Measurements from ENCODE around the gene SMIM41.

SMIM41 gene

GRCh38 chr12:52148464-52149181, 69.1 kb downstream of the SMIM41 start:
- H4K20me1 ChIP-seq (ENCODE audit: insufficient read depth, low read length), result no peaks in the 10 kb centered on the region
- no peaks in the 10 kb centered on the region for H3K79me2 ChIP-seq (ENCODE audit: low read length)
- no peak overlapping the region for H2AFZ ChIP-seq (ENCODE audit: low read length)
- no peaks in the 10 kb centered on the region for H3K9me3 ChIP-seq (replicated peaks; ENCODE audit: insufficient read depth, low read length)
- no peaks in the 10 kb centered on the region for H3K36me3 ChIP-seq (replicated peaks; ENCODE audit: insufficient read depth, low read length)
- no peaks in the 10 kb centered on the region for H3K9me2 ChIP-seq (replicated peaks; ENCODE audit: insufficient read depth, low read length)
- no peak overlapping the region for H3K4me2 ChIP-seq (ENCODE audit: low read depth, low read length)
- TF ChIP-seq CTCF (IDR thresholded peaks at IDR 0.05; ENCODE audit: low read length), result no peak
- no peak for TF ChIP-seq EZH2 (optimal IDR thresholded peaks at IDR 0.05; ENCODE audit: low read depth, low read length)
- no peak for TF ChIP-seq EZH2phosphoT487 (IDR thresholded peaks at IDR 0.05; ENCODE audit: low read length)
- no peak overlapping the region for H3K4me3 ChIP-seq (ENCODE audit: low read length)
- no peaks in the 10 kb centered on the region; the same call in 1 of the 2 replicates for H3K27me3 ChIP-seq (replicated peaks; ENCODE audit: insufficient read depth, low read length)
- no peak overlapping the region for H3K27ac ChIP-seq (ENCODE audit: low read length)
- H3F3A ChIP-seq (ENCODE audit: insufficient read depth, low read length), result no peaks in the 10 kb centered on the region
- H3K9ac ChIP-seq (ENCODE audit: low read length), result no peak overlapping the region
- H3K4me1 ChIP-seq (ENCODE audit: low read length), result no peaks in the 10 kb centered on the region
- no peak for DNase-seq

GRCh38 chr12:52149182-52149641, 69.7 kb downstream of the SMIM41 start:
- Histone ChIP-seq H3K27ac (ENCODE audit: low read length) (no peak overlapping the region), H3K4me3 (ENCODE audit: low read length) (no peak overlapping the region), H3K4me1 (ENCODE audit: low read length) (no peaks in the 10 kb centered on the region), H3K4me2 (ENCODE audit: low read depth, low read length) (no peak overlapping the region), H3K9me3 (replicated peaks; ENCODE audit: insufficient read depth, low read length) (no peaks in the 10 kb centered on the region), H4K20me1 (ENCODE audit: insufficient read depth, low read length) (no peaks in the 10 kb centered on the region), H3K27me3 (replicated peaks; ENCODE audit: insufficient read depth, low read length) (no peaks in the 10 kb centered on the region; the same call in 1 of the 2 replicates), H3K36me3 (replicated peaks; ENCODE audit: insufficient read depth, low read length) (no peaks in the 10 kb centered on the region), H3F3A (ENCODE audit: insufficient read depth, low read length) (no peaks in the 10 kb centered on the region), H3K9me2 (replicated peaks; ENCODE audit: insufficient read depth, low read length) (no peaks in the 10 kb centered on the region), H3K79me2 (ENCODE audit: low read length) (no peaks in the 10 kb centered on the region), H2AFZ (ENCODE audit: low read length) (no peak overlapping the region), H3K9ac (ENCODE audit: low read length) (no peak overlapping the region)
- TF ChIP-seq EZH2 (optimal IDR thresholded peaks at IDR 0.05; ENCODE audit: low read depth, low read length) (no peak), EZH2phosphoT487 (IDR thresholded peaks at IDR 0.05; ENCODE audit: low read length) (no peak), CTCF (IDR thresholded peaks at IDR 0.05; ENCODE audit: low read length) (no peak)
- DNase-seq, result no peak

- TF ChIP-seq EZH2 (optimal IDR thresholded peaks at IDR 0.05; ENCODE audit: low read depth, low read length) (no peak), CTCF (IDR thresholded peaks at IDR 0.05; ENCODE audit: low read length) (no peak), EZH2phosphoT487 (IDR thresholded peaks at IDR 0.05; ENCODE audit: low read length) (no peak)
- Histone ChIP-seq H3K4me1 (ENCODE audit: low read length) (no peaks in the 10 kb centered on the region), H3K79me2 (ENCODE audit: low read length) (no peaks in the 10 kb centered on the region), H3F3A (ENCODE audit: insufficient read depth, low read length) (no peaks in the 10 kb centered on the region), H3K27me3 (replicated peaks; ENCODE audit: insufficient read depth, low read length) (no peaks in the 10 kb centered on the region; the same call in 1 of the 2 replicates), H3K9me2 (replicated peaks; ENCODE audit: insufficient read depth, low read length) (no peaks in the 10 kb centered on the region), H3K9me3 (replicated peaks; ENCODE audit: insufficient read depth, low read length) (no peaks in the 10 kb centered on the region), H2AFZ (ENCODE audit: low read length) (no peak overlapping the region), H3K36me3 (replicated peaks; ENCODE audit: insufficient read depth, low read length) (no peaks in the 10 kb centered on the region), H3K4me3 (ENCODE audit: low read length) (no peak overlapping the region), H3K27ac (ENCODE audit: low read length) (no peak overlapping the region), H3K4me2 (ENCODE audit: low read depth, low read length) (no peak overlapping the region), H3K9ac (ENCODE audit: low read length) (no peak overlapping the region), H4K20me1 (ENCODE audit: insufficient read depth, low read length) (no peaks in the 10 kb centered on the region)
- DNase-seq, result no peak
Observed at GRCh38 chr12:52149651-52150241, 70.2 kb downstream of the SMIM41 start.
